Left cardiac atrium (tissue), 4 donors: ENCODE data around the gene PRCD. TPM values are rescaled to one million over a fixed set of nuclear protein-coding genes. Genes with fewer than 3 reads are reported as not detected.
"Not testable (repeated sequence)": the region's sequence is repeated elsewhere in the genome, so short reads cannot be mapped to it uniquely, and the experiment has no call there.

Experiments used
- ATAC-seq, 2 donors: fragments of 200-7000 bp; cut with Tn5 transposase; one replicate each; pipeline ENCODE4 v1.9.1; 2020; ENCODE audit warnings: mild to moderate bottlenecking in 2 of 2, moderate library complexity in 2 of 2
- DNase-seq: peaks from one replicate; pipeline ENCODE4 v3.0.0-alpha.2; 2020
- intact Hi-C, 2 donors: fragments of 100-400 bp; cut with DNase I; formaldehyde crosslinking; loops; one replicate each; pipeline versions ENCODE4 v1.14.1 to v1.15.1; 2022 to 2023
- total RNA-seq, 2 donors: library from RNA; stranded (reverse); fragmentation: NEBNext Ultra II Directional; extraction: Animal tissue kit (Norgen Biotek cat#: 25700); gene quantifications; one replicate each; pipeline ENCODE4 v1.2.1, GENCODE V29; 2021
- donor health status: DM: no; HTN: yes; CAD: no.
- donor health status: DM: no; HTN: yes; CAD: no; lungs with severe emphysema.
- donor health status: DM: yes; HTN: yes; CAD: no.
- donor health status: Dilated cardiomyopathy.

Gene PRCD
- total RNA-seq, 2 donors from 2014 or later = 5.5 to 7.7 TPM

GRCh38 chr17:76502341-76503211 is 37.3 kb upstream of the PRCD start:
- intact Hi-C loops = no loop called here
- ATAC-seq (no peak), DNase-seq (no peak)

- DNase-seq = no peak
- intact Hi-C loops = no loop called here
- ATAC-seq = no peak
Measured at GRCh38 chr17:76504117-76504516, 35.7 kb upstream of the PRCD start.

GRCh38 chr17:76506408-76507345 is 33.2 kb upstream of the PRCD start:
- intact Hi-C loops = loop anchor here (1.0 to 2.0 kb wide), 2 partner anchors 40 to 98 kb away; no protein-coding TSS in a partner anchor
- peak; percentile 83 for DNase-seq
- ATAC-seq = peak; percentile 70 to 75

- intact Hi-C loops, ATAC-seq: not testable (repeated sequence)
Measured at GRCh38 chr17:76508472-76509063, 31.3 kb upstream of the PRCD start.

GRCh38 chr17:76510831-76511244 is 29.0 kb upstream of the PRCD start:
- DNase-seq (no peak), ATAC-seq (no peak)
- intact Hi-C loops = no loop called here

More at GRCh38 chr17:76508472-76509063, 31.3 kb upstream of the PRCD start:
- not testable (repeated sequence) for DNase-seq

GRCh38 chr17:76511668-76512365 is 28.0 kb upstream of the PRCD start:
- no peak for ATAC-seq
- intact Hi-C loops = no loop called here
- no peak for DNase-seq

GRCh38 chr17:76512366-76513305 is 27.2 kb upstream of the PRCD start:
- DNase-seq (no peak), ATAC-seq (no peak)
- intact Hi-C loops = no loop called here

GRCh38 chr17:76513306-76513692 is 26.5 kb upstream of the PRCD start:
- ATAC-seq (no peak), DNase-seq (no peak)
- intact Hi-C loops = no loop called here

GRCh38 chr17:76514355-76514754 is 25.5 kb upstream of the PRCD start:
- DNase-seq, intact Hi-C loops, ATAC-seq: not testable (repeated sequence)

- ATAC-seq = peak; percentile 74 to 80
- intact Hi-C loops = no loop called here
- peak; percentile 82 for DNase-seq
Measured at GRCh38 chr17:76515274-76515949, 24.4 kb upstream of the PRCD start.

GRCh38 chr17:76517638-76518038 is 22.2 kb upstream of the PRCD start:
- intact Hi-C loops = no loop called here
- no peak for ATAC-seq
- DNase-seq = no peak

GRCh38 chr17:76519048-76519966 is 20.5 kb upstream of the PRCD start:
- intact Hi-C loops = no loop called here
- no peak for DNase-seq
- no peak for ATAC-seq

- no peak for DNase-seq
- intact Hi-C loops = no loop called here
- no peak for ATAC-seq
Measured at GRCh38 chr17:76521262-76521661, 18.6 kb upstream of the PRCD start.

GRCh38 chr17:76521683-76522082 is 18.2 kb upstream of the PRCD start:
- DNase-seq, ATAC-seq: not testable (repeated sequence)
- intact Hi-C loops = loop anchor here (1.0 to 2.0 kb wide), 3 partner anchors 26 to 101 kb away; partner anchors contain the start of gene ST6GALNAC2 (in 1 of the 2)

- ATAC-seq (peak; percentile 36 to 62), DNase-seq (peak; percentile 75)
- intact Hi-C loops = loop anchor here (2.0 kb wide), 2 partner anchors 61 to 99 kb away; partner anchors contain the start of gene ST6GALNAC2 (in 1 of the 2)
Measured at GRCh38 chr17:76523084-76524037, 16.5 kb upstream of the PRCD start.
